Airway epithelial cell (primary cell): ENCODE data around the gene SLC25A28. TPM values are rescaled to one million over a fixed set of nuclear protein-coding genes. Genes with fewer than 3 reads are reported as not detected.

Source experiments
- total RNA-seq: library from RNA; depleted of rRNA; stranded (reverse); fragments of >200 nt; gene quantifications from 2 replicates; pipeline ENCODE4 v1.2.3, GENCODE V29; 2015

SLC25A28 gene, protein sequence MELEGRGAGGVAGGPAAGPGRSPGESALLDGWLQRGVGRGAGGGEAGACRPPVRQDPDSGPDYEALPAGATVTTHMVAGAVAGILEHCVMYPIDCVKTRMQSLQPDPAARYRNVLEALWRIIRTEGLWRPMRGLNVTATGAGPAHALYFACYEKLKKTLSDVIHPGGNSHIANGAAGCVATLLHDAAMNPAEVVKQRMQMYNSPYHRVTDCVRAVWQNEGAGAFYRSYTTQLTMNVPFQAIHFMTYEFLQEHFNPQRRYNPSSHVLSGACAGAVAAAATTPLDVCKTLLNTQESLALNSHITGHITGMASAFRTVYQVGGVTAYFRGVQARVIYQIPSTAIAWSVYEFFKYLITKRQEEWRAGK
- 7.8 and 12.8 TPM in 2 replicates for total RNA-seq

GRCh38 chr10:99619851-99620710, at the start of gene SLC25A28:
Gene SLC25A28 (minus strand): TSS chr10:99620439. CDS start chr10:99620335, 104 bp downstream.

DNA sequence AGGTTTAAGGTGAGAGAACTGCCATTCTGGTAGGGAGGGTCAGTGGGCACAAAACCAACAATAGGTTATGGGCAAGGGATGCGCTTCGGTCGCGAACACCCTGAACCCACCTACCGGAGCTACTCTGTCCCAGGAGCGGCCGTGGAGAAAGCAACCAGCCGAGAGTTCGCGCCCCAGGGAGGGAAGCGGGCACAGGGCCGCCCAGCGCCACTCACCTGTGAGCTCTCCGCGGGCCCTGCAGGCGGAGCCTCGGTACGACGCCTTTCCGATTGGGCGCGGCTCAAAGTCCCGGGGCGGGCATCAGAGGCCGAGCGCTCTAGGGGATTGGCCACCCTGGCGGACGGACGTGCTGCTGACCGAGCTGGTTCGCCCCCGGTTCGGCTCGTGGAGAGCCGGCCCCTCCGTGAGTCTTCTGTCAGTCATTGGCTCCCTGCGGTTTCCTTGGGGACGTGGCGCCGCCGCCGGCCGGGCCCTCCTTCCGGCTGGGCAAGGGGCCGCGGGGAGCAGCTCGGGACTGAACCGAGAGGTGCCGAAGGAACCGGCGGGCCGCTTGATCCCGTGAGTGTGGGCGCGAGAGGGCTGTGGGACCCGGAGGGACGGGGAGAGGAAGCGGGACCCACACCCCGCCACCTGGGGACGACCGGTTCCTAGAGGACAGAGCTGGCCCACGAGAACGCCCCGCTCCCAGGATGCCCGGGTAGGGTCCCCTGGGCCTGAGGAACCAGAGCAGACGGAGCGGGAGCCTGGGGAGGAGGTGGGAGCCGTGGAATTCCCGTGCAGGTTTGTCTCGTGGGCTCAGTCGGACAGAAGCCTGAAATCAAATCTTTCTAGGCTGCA, 39.0 kb upstream of the SLC25A28 start, which contains the start of gene ENTPD7:
Gene ENTPD7, plus strand, starts transcription at position 479 of the 837 bp plus-strand sequence. CDS start 448 bp downstream, outside the sequence.

Other genes starting within 250 kb of the SLC25A28 start
- gene GOT1, start 189.8 kb downstream of the SLC25A28 start, total RNA-seq: 30.0 and 45.3 TPM in 2 replicates
- not detected in 2 replicates for gene NKX2-3, start 87.5 kb downstream of the SLC25A28 start, total RNA-seq
- 11.7 and 13.8 TPM in 2 replicates for gene ENTPD7, start 39.1 kb upstream of the SLC25A28 start, total RNA-seq
- gene COX15, start 111.7 kb upstream of the SLC25A28 start, total RNA-seq: 28.9 and 32.4 TPM in 2 replicates
- 18.9 and 32.0 TPM in 2 replicates for gene CUTC, start 111.8 kb upstream of the SLC25A28 start, total RNA-seq
- 0.28 and 0.65 TPM in 2 replicates for gene ABCC2, start 162.2 kb upstream of the SLC25A28 start, total RNA-seq